ENCODE data around the gene COA1.
"Not testable (repeated sequence)": the region's sequence is repeated elsewhere in the genome, so short reads cannot be mapped to it uniquely, and the experiment has no call there.

Gene COA1

GRCh38 chr7:43758029-43758821 lies 28.9 kb upstream of the COA1 start, which contains the start of gene BLVRA:
Gene BLVRA, plus strand, starts transcription at chr7:43758680. Its CDS starts 12,479 bp downstream, at chr7:43771159.
- peak; percentile 78 for DNase-seq

GRCh38 chr7:43757073-43757720 lies 27.9 kb upstream of the COA1 start:
- peak; percentile 32 for DNase-seq

- DNase-seq: peak; percentile 65
These were observed 27.2 kb upstream of the COA1 start for GRCh38 chr7:43756368-43757072.

GRCh38 chr7:43754596-43754995 lies 25.3 kb upstream of the COA1 start:
- no peak for DNase-seq

- DNase-seq: no peak
These were observed 24.5 kb upstream of the COA1 start for GRCh38 chr7:43753843-43754242.

GRCh38 chr7:43753271-43753810 lies 24.0 kb upstream of the COA1 start:
- DNase-seq: no peak

- no peak for DNase-seq
These were observed 23.1 kb upstream of the COA1 start for GRCh38 chr7:43752411-43752810.

- peak; percentile 99 for DNase-seq
These were observed 20.9 kb upstream of the COA1 start for GRCh38 chr7:43750016-43750887.

GRCh38 chr7:43749383-43749940 lies 20.1 kb upstream of the COA1 start:
- DNase-seq: peak; percentile 32

- no peak for DNase-seq
These were observed 18.2 kb upstream of the COA1 start for GRCh38 chr7:43747328-43748105.

GRCh38 chr7:43742692-43743091 lies 13.4 kb upstream of the COA1 start:
- no peak for DNase-seq

GRCh38 chr7:43737467-43738127 lies 8.3 kb upstream of the COA1 start:
- DNase-seq: no peak

GRCh38 chr7:43735802-43736603 lies 6.7 kb upstream of the COA1 start:
- DNase-seq: no peak

GRCh38 chr7:43735403-43735801 lies 6.1 kb upstream of the COA1 start:
- no peak for DNase-seq

GRCh38 chr7:43734575-43735332 lies 5.4 kb upstream of the COA1 start:
- DNase-seq: not testable (repeated sequence)

GRCh38 chr7:43731494-43731893 lies 2.2 kb upstream of the COA1 start:
- not testable (repeated sequence) for DNase-seq

- no peak for DNase-seq
These were observed 563 bp upstream of the COA1 start for GRCh38 chr7:43729924-43730248.

- DNase-seq: no peak
These were observed 1.8 kb downstream of the COA1 start for GRCh38 chr7:43727494-43727893.

- no peak for DNase-seq
These were observed 2.3 kb downstream of the COA1 start for GRCh38 chr7:43727003-43727402.
